Measurements from ENCODE around the gene MICALL1.
"Not testable (repeated sequence)": the region's sequence is repeated elsewhere in the genome, so short reads cannot be mapped to it uniquely, and the experiment has no call there.

The MICALL1 gene

DNA sequence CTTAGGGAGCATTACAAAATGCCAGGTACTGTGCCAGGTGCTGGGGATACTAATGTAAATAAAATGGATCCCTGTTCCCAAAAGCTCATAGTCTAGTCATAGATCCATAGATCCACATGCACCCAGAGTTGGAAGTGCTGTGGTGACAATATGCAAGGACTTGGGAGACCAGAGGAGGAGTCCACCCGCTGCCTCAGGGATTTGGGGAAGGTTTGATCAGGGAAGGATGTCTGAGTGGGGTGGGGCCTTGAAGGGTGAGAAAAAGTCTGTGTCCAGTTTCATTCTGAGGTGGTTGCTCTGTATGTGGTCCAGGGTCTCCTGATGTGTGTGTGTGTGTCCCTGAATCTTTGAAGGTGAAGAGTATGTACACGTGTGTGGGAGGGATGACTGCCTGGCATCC, 69.1 kb downstream of the MICALL1 start:
- TF ChIP-seq, protein P1, sequence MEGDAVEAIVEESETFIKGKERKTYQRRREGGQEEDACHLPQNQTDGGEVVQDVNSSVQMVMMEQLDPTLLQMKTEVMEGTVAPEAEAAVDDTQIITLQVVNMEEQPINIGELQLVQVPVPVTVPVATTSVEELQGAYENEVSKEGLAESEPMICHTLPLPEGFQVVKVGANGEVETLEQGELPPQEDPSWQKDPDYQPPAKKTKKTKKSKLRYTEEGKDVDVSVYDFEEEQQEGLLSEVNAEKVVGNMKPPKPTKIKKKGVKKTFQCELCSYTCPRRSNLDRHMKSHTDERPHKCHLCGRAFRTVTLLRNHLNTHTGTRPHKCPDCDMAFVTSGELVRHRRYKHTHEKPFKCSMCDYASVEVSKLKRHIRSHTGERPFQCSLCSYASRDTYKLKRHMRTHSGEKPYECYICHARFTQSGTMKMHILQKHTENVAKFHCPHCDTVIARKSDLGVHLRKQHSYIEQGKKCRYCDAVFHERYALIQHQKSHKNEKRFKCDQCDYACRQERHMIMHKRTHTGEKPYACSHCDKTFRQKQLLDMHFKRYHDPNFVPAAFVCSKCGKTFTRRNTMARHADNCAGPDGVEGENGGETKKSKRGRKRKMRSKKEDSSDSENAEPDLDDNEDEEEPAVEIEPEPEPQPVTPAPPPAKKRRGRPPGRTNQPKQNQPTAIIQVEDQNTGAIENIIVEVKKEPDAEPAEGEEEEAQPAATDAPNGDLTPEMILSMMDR (IDR thresholded peaks at IDR 0.05; ENCODE audit: extremely low read depth, missing control alignments): no peak
- no peak for DNase-seq (ENCODE audit: low spot score)

DNA sequence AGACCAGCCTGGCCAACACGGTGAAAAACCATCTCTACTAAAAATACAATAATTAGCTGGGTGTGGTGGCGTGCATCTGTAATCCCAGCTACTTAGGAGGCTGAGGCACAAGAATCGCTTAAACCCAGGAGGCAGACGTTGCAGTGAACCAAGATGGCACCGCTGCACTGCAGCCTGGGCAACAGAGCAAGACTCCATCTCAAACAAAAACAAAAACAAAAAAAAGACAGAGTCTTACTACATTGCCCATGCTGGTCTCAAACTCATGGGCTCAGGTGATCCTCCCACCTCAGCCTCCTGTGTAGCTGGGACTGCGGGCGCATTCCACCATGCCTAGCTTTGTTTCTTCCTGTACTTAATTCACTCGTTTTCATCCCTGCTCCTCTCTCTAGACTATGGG, 69.9 kb downstream of the MICALL1 start:
- not testable (repeated sequence) for DNase-seq (ENCODE audit: low spot score)

DNA sequence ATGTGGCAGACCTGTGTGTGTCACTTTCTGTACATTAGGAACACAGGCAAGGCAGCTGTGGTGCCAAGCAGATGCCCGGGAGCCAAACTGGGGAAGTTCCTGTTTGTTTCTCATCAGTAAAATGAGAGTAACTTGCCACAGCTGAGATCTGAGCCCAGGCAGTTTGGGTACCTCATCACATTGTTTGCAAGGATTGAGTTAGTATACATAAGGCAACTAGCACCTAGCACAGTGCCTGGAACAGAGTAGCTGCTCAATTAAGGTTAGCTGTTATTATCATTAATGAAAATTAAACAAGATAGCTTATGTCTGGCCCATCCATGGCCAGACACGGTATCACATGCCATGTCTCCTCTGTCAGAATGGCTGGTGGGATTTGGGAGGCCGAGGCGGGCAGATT, 70.5 kb downstream of the MICALL1 start:
- DNase-seq (ENCODE audit: low spot score): no peak
- TF ChIP-seq, protein P1 (IDR thresholded peaks at IDR 0.05; ENCODE audit: extremely low read depth, missing control alignments): no peak

DNA sequence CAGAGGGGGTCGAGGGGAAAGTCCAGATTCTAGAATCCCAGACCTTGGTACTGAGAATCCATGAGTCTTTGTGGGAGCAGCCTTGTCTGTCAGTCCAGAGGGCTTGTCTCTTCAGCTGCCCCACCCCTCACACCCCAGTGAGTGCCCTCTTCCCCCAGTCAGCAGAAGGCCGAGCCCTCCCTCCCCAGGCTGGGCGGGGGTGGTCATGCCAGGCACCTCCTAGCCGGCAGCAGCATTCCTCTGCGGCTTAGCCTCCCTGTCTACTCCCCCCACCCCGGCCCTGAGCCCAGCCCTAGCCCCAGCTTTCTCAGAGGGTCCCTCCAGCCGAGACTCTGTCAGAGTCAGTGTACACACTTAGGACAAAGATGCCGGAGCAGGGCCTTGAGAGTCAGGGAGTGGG, 73.7 kb downstream of the MICALL1 start:
- DNase-seq (ENCODE audit: low spot score): no peak
- TF ChIP-seq, protein P1 (IDR thresholded peaks at IDR 0.05; ENCODE audit: extremely low read depth, missing control alignments): no peak

DNA sequence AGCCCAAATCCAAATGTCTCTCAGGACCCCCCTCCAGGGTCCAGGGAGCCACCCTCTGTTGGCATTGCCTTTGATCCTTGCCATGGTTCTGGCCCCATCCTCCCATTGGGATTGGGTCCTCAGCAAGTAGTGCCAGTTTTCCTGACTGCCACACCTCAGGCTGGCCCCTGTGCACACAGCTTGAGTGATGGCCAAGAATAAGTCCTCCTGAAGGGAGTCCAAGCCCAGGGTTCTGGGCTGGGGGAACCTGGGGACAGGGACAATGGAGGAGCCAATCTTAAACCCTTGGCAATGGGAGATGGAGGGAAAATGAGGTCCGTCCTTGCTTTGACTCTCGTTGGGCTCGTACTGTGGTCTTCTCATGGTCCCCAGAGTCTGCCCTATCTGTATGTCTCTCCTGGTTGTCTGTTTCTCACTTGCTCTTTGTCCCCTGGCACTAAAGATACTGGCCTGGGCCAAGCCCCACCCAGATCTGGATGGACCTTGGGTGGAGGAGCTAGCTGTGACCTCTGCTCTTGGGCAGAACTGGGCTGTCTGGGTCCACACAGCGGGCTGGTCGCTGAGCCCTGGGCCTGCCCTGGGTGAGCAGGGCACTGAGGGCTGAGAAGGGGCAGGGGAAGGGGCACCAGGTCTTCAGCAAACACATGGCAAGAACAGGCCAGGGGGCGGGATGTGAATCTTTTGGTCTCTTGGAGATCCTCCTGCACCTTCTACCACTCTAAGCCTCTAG, 75.3 kb downstream of the MICALL1 start:
- TF ChIP-seq, protein P1 (IDR thresholded peaks at IDR 0.05; ENCODE audit: extremely low read depth, missing control alignments): no peak
- DNase-seq (ENCODE audit: low spot score): no peak

DNA sequence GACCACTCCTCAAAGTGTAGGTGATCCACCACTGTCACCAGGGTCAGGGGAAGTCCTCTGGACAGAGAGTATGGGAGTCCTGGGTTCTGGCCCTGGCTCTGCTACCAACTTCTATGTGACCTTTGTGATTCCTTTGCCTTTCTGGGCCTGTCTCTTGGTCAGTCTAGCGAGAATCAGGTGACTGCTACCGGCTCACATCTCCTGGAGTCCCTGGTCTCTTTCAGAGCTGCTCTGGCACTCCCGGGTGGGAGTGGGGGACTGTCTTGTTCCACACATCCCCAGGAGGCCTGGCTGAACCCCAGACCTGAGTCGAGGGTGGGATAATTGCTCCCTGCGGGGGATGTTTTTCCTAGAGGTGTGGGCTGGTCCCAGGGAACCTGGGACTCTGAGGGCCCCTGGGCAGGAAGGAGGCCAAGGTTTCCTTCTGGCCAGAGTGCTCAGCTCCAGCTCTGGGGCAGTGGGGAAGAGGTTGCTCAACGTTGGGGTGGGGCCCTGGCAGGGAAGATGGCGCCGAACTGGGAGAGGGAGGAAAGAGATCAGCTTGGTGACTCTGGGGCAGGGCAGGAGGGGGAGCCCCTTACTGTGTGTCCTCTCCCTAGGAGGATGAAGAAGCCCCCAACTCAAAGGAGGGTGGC, 76.2 kb downstream of the MICALL1 start:
- DNase-seq (ENCODE audit: low spot score): no peak
- TF ChIP-seq, protein P1 (IDR thresholded peaks at IDR 0.05; ENCODE audit: extremely low read depth, missing control alignments): no peak

DNA sequence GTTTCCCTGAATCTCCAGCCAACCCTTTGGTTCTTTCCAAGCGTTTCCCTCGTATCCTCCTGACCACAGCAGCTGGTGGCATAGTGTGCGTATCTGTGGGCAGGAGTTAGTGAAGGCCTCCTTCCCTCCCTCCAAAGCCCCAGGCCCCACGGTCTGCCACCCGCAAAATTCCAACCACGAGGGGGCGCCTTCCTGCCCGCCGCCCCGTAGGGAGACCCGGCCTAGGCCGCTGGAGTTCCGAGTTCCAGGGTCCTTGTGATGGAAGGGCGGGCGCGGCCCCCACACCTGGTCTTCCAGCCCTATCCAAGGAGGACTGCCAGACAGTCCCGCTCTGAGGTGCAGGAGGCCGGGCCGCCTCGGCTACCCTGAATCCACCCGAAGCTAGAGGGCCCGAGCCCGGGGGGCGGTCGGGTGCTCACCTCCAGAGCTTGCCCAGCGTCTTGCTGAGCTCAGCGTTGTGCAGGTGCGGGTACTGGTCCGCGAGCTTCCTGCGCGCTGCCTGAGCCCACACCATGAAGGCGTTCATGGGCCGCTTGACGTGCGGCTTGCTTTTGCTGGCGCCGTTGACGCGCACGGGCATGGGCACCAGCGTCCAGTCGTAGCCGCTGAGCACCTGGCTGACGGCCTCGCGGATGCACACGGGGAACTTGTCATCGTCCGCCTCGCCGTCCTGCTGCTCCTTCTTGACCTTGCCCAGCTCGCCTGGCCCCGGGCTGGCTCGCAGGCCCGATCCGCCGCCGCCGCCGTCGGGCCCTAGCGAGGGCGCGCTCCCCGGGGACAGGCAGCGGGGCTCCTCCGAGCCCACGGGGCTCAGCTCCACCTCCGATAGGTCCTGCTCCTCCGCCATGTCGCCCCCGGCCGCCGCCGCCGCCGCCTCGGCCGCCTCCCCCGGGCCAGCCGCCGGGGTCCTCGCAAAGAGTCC, 77.1 kb downstream of the MICALL1 start:
- DNase-seq (ENCODE audit: low spot score): no peak
- TF ChIP-seq, protein P1 (IDR thresholded peaks at IDR 0.05; ENCODE audit: extremely low read depth, missing control alignments): no peak

All from GM20000 (cell line).